NCI-H128 (cell line): ENCODE measurements around the gene IPO4.
"Not testable (repeated sequence)": the region's sequence is repeated elsewhere in the genome, so short reads cannot be mapped to it uniquely, and the experiment has no call there.

Experiments used
- DNase-seq: peaks from one replicate; lab custom pipeline; 2025; ENCODE audit not compliant: unreplicated experiment; lab: John Stamatoyannopoulos, UW

IPO4 gene

DNA sequence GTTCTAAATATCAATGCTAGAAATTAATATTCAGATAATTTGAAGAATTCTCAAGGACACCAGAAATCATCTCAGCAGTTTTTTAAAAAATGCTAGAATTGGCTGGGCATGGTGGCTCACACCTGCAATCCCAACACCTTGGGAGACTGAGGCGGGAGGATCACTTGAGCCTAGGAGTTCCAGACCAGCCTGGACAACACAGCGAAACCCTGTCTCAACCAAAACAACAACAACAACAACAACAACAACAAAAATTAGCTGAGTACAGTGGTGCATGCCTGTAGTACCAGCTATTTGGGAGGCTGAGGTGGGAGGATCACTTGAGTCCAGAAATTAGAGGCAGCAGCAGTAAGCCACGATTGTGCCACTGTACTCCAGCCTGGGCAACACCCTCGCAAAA is 30.5 kb upstream of the IPO4 start:
- no peak for DNase-seq

DNA sequence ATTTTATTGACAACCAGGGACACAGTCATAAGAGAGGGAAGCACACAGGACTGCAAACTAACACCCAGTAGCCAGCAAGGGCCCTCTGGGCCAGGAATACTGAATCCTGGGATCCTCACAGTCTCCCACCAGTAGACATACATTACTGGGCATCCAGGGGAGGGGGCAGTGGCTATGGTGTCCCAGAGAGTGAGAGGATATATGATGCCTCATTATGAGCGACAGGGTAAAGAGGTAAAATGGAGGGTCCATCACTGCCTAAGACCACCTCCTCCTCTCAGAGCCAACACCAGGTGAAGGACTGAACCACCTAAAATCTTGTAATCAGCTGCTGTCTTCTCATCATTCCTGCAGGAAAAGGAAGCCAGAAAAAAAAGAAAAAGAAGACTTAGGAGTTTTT is 28.3 kb upstream of the IPO4 start:
- not testable (repeated sequence) for DNase-seq

DNA sequence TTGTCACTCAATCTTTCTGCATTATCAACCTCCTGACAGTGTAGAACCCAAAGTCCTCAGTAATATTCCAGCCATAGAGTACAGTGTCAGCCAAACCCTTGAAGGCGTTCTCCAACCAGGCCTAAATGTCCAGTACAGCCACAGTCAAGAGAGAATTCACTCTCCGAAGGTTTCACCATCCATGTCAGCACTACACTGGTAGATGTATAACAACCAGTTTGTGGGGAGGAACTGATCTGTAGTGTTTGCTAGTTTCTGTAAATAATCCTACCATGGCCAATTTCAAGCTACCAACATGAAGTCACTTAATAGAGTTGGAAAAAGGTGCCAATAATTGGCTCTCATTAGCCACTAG is 27.7 kb upstream of the IPO4 start:
- DNase-seq, result no peak

DNA sequence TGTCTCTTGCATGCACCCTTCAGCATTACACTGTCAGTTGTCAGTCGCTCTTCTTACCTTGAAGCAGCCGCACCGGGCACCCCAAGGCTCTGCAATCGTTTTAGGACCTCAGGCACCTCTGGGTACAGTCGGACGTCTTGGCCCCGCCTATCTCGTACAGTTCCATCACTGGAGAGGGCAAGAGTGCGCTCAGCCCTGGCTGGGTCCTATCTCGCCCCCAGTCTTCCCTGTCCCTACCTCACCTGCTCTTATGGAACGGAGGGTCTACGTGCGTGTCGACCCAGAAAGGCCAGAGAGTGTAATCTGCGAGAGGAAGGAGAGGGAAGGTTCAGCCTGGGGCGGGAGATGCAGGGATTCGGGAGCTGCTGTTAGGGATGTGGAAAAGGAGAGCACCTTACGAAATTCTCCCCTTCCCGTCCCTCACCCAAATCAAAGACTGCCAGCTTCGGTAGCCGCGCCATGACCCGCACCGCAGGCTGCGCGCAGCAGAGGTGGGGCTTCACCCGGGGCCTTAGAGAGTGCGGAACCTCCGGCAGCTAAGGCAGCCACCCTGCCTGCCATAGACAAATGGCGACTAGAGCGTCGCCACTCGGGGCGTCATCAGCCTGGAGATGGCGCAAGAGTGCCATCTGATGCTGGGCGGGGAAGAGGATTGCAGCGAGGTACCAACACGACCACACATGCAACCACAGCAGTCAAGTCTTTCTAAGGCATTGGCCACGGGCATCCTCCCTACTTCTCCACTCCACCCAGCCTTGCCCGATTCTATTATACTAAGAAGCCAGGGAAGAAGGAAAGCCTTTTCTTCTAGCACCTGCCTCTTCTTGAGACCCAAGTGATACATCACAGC is 27.1 kb upstream of the IPO4 start, which contains the start of gene MDP1:
TSS of gene MDP1 (minus strand) at position 572 of the 850 bp plus-strand sequence. CDS start at position 461, 111 bp downstream.
- DNase-seq, result peak; percentile 80

DNA sequence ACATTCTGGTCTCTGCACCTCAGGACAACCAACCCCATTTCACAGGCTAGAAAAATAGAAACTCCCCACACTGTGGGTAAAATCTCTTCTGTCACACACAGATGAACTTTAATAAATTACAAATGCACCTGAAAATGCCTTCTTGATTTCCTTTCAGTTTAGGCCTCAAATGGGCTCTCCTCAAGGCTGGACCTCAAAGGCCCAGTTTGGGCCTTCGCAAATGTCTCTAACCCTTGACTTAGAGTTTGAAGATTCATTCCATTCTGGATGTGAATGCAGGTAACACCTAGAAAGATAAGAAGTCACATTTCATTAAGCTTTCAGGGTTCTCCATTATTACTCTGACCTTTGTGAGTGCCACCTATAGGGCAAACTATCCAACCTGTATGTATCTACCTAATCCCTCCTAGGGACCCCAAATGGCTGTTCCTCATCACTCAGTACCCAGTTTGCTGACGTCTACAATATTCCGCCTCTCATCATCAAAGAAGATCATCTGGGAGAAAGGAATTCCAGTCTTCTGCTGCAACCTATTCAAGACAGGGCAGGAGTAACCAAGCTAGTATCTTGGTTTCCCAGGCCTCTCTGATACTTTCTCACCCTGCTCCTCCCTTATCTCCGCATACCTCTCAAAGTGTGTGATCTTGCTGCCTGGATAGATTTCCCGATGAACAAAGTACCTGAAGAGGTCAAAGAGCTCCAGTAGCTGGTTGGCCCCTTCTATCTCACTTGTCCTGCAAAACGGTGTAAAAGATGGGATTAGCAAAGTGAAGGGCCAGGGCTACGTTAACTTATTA is 25.4 kb upstream of the IPO4 start:
- no peak for DNase-seq

DNA sequence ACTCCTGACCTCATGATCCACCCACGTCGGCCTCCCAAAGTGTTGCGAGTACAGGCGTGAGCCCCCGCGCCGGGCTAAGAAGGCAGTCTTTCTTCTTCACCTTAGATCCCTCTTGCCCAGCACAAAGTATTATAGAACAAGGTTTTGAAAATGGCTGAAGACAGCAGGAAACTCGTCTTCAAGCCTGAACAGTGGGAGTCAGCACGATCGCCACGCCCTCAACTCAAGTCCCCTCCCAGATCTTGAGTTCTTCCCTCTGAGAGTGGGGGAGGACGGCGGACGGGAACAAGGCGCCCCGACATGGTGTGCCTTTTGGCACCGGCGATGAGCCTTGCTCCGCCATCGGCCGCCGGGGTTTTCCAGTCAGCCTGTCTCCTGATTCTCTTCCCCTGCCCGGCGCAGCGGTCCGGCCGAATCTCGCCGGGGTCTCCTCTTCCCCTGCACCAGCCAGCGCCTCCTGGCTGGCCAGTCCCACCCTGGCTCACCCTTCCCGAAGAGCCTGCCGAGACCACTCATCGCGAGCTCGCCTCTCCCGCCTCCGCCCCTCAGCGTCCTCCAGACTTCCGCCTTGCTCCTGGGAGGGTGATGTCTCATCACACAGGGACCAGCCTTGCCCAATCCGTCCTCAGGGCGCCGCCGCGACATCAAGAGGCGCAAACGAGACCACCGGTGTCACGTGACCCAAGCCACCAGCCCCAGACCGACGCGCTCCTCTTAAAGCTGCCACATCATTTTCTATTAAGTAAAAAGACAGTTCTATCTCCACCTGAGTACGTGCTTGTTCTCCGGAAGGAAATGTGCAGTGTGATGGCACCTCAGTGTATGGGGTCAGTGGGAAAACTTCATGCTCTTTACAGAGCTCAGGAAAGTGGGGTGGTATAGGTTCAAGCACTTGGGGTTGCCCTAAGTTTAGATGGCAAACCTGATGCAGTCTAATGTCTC is 24.6 kb upstream of the IPO4 start, which contains the start of gene CHMP4A:
TSS of gene CHMP4A (minus strand) at position 565 of the 942 bp plus-strand sequence. CDS start at position 516, 49 bp downstream.
- peak; percentile 85 for DNase-seq

DNA sequence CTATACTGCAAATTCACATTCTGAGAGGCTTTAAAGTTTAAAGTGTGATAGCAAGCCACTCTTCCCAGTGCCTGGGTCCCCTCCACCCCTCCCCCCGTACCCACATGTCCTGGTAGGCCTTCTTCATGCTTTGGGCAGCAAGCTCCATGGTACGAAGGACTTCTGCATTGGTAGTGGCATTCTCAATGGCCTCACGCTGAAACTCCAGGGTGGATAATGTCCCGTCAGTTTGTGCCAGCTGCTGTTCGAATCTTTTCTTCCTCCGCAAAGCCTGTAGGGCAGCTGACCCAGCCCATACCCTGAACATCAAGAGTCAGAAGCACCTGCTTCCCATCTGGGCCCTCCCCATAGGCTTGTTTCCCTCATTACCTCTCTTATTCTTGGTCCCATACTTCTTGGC is 22.7 kb upstream of the IPO4 start:
- DNase-seq, result no peak

DNA sequence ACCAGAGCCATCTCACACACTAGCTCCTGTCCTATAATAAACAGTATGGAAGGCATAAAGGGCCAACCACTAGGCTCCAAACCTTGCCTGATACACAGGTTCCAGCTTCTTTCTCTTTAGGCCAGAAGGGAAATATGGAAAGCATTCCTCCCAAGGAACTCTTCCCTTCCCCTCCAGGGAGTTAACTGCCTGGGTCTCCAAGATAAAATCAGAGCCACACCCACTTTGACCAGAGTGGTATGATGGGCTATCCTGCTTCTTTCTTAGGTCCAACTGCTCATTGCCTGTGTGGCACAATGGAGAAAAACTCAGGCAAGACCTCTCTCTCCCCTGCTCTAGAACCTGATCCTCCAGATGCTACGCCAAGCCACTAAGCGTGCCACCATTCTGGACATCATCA is 19.0 kb upstream of the IPO4 start:
- no peak for DNase-seq

DNA sequence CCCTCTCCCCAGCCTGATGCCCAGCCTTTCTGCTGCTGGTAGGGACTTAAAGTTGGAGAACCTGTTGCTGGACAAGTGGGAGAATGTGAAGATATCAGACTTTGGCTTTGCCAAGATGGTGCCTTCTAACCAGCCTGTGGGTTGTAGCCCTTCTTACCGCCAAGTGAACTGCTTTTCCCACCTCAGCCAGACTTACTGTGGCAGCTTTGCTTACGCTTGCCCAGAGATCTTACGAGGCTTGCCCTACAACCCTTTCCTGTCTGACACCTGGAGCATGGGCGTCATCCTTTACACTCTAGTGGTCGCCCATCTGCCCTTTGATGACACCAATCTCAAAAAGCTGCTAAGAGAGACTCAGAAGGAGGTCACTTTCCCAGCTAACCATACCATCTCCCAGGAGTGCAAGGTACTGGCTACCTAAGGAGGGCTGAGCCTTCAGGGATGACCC is 18.5 kb upstream of the IPO4 start:
- DNase-seq, result no peak

DNA sequence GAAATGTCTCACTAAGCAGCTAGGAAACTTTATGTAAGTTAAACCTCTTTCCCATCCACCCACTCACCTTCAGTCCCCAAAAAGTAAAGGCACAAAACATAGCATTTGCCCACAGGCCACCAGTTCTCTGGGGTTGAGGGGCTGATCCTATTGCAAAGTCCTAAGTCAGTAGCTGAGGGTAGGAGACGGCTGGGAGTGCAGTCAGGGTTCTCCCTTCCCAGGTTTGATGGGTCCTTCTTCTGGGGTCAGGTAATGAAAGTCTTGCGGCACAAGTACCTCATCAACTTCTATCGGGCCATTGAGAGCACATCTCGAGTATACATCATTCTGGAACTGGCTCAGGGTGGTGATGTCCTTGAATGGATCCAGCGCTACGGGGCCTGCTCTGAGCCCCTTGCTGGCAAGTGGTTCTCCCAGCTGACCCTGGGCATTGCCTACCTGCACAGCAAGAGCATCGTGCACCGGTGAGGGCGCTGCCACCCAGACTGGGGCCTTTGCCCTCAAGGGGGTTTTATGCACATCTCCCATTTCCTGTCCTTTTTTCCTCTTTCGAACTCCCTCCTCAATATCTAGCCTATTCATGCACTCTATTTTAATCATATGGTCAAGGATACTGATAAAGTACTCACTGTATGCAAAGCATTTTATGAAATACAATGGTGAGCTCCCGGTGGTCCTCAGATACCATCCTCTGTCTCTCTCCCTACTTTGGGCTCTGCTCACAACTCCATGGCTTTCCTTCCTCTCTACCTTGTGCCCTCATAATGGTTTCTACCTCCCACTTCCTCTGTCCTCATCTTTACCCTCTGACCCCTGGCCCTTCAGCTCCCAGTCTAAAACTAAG is 17.9 kb upstream of the IPO4 start:
- no peak for DNase-seq

DNA sequence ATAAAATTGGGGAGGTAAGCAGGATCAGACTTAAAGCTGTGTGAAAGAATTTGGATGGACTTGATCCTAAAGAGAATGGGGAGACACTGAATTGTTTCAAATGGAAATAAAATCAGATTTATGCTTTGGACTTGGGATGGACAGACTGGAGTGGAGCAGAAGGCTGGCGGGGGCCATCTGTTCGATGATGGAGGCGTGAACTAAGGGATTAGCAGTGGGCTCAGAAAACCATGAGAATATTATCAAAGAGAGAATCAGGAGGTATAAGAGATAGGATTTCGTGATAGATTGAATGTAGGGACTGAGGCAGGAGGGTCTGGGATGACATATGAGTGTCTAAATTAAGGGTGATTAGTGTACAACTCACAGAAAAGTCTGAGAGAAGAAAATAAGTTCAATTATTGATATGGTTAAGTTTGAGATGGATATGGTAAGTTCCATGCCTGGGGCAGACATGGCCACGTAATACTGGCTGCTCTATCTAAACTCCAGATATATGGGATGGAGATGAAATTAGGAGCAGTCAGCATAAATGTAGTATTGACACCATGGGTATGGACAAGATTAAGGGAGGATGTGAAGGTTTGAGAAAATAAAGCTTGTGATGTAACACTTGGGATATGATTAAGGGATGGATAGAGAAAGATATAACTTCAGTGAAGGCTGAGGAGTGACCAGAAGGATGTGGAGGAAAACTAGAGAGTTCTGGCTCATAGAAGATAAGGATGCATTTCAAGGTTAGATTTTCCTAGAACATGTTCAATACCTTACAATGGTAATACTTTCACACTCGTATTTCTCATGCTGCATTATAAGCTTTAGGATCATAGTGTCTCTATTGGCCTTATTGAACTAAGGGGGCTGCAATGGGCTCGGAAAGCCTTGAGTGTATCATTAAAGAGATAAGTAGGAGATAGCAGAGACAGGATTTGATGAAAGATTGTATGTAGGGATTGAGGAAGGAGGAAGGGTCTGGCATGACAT is 15.8 kb upstream of the IPO4 start:
- DNase-seq, result no peak

DNA sequence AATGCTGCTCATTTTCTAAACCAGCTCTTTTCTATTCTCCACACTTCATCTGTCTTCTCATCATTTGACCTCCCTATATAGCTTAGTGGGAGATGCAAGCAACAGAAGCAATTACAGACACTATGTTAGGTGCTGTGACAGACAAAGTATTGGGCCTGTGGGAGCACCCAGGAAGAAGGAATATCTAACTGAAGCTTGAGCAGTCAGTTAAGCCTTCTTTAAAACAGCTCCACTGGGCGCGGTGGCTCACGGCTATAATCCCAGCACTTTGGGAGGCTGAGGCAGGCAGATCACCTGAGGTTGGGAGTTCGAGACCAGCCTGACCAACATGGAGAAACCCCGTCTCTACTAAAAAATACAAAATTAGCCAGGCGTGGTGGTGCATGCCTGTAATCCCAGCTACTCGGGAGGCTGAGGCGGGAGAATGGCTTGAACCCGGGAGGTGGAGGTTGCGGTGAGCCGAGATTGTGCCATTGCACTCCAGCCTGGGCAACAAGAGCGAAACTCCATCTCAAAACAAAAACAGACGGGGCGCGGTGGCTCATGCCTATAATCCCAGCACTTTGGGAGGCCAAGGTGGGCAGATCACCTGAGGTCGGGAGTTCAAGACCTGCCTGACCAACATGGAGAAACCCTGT is 14.8 kb upstream of the IPO4 start:
- not testable (repeated sequence) for DNase-seq

DNA sequence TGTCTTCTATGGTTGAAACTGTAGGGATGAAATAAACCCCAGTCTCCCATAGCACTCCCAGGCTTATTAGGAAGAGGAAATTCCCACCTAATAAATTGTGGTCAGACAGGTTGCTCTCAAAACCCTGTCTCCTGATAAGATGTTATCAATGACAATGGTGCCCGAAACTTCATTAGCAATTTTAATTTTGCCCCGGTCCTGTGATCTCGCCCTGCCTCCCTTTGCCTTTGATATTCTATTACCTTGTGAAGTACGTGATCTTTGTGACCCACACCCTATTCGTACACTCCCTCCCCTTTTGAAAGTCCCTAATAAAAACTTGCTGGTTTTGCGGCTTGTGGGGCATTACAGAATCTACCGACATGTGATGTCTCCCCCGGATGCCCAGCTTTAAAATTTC is 13.9 kb upstream of the IPO4 start:
- not testable (repeated sequence) for DNase-seq

DNA sequence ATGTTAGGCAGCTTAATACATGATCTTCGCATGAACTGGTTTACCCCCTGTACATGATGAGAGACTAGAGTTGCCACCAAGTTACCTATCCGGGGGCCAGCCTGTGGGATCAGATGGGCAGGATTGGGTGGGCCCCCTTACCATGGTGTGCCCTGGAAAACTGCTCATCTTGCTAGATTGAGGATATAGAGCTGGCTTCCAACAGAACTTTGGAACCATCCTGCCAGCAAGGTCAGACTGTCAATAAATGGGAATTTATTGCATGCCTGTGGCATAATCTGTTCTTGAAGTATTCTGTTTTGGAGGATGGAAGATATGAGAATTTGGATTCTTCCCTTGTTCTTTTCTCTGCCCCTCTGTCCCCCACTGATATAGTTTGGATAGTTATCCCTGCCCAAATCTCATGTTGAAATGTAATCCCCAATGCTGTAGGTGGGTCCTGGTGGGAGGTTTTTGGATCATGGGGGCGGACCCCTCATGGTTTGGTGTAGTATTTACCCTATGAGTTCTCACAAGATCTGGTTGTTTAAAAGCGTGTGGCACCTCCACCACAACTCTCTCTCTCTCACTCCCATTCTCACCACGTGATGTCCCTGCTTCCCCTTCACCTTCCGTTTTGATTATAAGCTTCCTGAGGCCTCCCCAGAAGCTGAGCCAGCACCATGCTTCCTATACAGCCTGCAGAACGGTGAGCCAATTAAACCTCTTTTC is 10.4 kb upstream of the IPO4 start:
- DNase-seq, result no peak

DNA sequence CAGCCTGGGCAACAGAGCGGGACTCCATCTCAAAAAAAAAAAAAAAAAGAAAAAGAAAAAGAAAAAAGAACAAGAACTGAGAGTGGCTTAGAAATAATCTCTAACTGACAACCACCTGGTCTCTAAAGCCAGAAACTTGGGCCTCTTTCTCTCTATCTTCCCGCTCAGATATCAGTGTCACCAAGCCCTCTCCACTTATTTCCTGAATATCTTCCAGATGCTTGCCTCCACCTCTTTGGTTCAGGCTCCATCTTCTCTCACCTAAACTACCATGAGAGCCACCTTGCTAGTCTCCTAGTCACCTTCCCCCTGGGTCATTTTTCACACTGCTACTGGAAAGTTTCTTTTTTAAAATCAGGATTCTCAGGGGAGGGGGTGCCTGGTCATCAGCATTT is 8.4 kb upstream of the IPO4 start:
- no peak for DNase-seq

DNA sequence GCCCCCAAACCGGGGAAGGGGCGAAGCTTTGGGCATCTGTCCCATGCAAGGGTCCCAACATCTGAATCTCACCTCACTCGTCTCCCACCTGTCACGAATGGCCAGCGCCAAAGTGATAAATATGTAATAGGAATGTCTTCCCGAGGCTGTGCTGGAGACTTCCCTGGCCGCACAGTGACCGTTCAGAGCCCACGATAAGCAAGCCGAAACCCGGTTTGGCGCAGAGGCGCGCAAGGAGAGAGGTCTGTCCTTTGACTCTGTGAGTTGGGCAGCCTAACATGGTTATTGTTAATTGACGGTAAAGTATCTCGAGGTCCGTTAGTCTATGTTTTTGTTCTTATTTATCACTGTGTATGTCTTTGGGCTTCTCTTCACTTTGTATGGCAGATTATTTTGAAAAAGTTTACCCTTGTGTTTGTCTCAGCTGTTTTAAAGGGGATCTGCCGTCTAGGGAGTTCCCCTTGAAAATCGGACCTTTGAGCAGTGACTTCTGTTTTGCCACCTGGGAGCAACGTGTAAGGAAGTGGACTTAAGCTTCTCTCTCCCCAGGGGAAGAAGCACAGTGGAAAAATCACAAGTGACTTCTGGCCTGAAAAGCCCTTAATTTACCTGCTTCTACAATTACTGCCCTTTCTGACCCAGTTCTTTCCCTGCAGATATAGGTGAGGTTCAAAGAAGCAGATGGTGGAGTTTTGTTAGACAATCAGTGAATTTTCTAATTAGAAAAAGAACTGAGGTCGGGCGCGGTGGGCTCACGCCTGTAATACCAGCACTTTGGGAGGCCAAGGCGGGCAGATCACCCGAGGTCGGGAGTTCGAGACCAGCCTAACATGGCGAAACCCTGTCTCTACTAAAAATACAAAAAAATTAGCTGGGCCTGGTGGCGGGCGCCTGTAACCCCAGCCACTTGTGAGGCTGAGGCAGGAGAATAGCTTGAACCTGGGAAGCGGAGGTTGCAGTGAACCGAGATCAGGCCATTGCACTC is 7.7 kb upstream of the IPO4 start:
- no peak for DNase-seq
